ENCODE measurements around the gene IL23R.

IL23R gene

DNA sequence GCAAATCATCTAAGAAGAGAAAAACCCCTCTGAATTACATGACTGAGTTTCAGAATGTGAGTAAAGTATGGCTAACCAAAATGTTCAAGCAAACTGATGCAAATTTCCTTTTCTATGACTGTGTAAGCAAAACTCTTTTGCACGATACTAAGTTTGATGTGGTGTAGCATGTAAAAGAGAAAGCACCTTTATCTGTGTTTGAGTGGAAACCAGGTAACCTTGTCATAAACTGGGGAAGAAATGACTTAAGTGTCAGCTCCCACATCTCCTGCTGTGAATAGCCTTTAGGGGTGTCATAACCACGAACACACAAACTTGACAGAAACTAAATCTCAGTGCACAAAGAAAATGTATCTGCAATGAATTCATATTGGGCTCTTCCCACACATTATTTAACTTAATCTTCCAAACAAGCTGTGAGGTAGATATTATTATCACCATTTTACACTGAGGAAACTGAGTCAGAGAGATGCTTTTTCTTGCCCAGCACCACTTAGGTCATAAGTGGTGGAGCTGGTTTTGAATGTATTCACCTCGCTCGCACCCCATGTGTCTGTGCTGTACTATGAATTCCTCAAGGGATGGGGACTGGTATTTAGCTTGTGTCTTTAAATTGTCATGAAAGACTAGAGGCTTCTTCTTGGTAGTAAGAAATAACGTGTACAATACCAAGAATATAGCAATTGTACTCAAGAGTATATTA is 108.5 kb downstream of the IL23R start:
- H3K27me3 ChIP-seq (ENCODE audit: insufficient read depth, low read length), result no peaks in the 10 kb centered on the region
- H3K4me3 ChIP-seq (ENCODE audit: low read length), result no peak overlapping the region
- peaks cover 2% of the 10 kb centered on the region for H3K9me3 ChIP-seq (ENCODE audit: low read length)
- no peaks in the 10 kb centered on the region for H3K4me1 ChIP-seq (ENCODE audit: insufficient read depth, low read length)
- no peaks in the 10 kb centered on the region for H3K36me3 ChIP-seq (ENCODE audit: insufficient read depth, low read length)
- no peak overlapping the region for H2AFZ ChIP-seq (ENCODE audit: low read depth, low read length)

DNA sequence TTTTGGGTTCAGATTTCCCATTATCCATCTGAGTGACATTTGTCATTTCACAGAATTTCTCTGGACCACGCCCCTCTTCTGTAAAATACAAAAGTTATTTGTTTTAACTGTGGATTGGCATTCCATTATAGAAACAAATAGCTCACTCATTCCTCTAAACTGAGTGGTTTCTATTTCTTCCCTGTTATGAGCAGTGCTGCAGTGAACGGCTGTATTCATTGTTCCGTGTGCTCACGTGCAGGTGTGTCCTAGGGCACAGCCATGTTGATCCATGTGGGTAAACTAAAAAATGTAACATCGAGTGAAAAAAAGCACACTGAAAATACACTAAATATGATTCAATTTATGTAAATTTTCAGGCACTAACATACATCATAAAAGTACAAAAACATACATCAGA is 114.4 kb downstream of the IL23R start:
- H3K27me3 ChIP-seq (ENCODE audit: insufficient read depth, low read length), result no peaks in the 10 kb centered on the region
- H3K4me3 ChIP-seq (ENCODE audit: low read length), result no peak overlapping the region
- no peak overlapping the region for H2AFZ ChIP-seq (ENCODE audit: low read depth, low read length)
- no peaks in the 10 kb centered on the region for H3K4me1 ChIP-seq (ENCODE audit: insufficient read depth, low read length)
- H3K36me3 ChIP-seq (ENCODE audit: insufficient read depth, low read length), result no peaks in the 10 kb centered on the region
- H3K9me3 ChIP-seq (ENCODE audit: low read length), result no peaks in the 10 kb centered on the region

- H3K36me3 ChIP-seq (ENCODE audit: insufficient read depth, low read length), result no peaks in the 10 kb centered on the region
- no peaks in the 10 kb centered on the region for H3K9me3 ChIP-seq (ENCODE audit: low read length)
- H2AFZ ChIP-seq (ENCODE audit: low read depth, low read length), result no peak overlapping the region
- H3K4me3 ChIP-seq (ENCODE audit: low read length), result no peak overlapping the region
- no peaks in the 10 kb centered on the region for H3K27me3 ChIP-seq (ENCODE audit: insufficient read depth, low read length)
- H3K4me1 ChIP-seq (ENCODE audit: insufficient read depth, low read length), result no peaks in the 10 kb centered on the region
These were observed 115.0 kb downstream of the IL23R start for GRCh38 chr1:67281244-67281643.

- Histone ChIP-seq H3K4me1 (ENCODE audit: insufficient read depth, low read length) (no peaks in the 10 kb centered on the region), H3K4me3 (ENCODE audit: low read length) (no peak overlapping the region), H3K27me3 (ENCODE audit: insufficient read depth, low read length) (no peaks in the 10 kb centered on the region), H2AFZ (ENCODE audit: low read depth, low read length) (no peak overlapping the region), H3K36me3 (ENCODE audit: insufficient read depth, low read length) (no peaks in the 10 kb centered on the region), H3K9me3 (ENCODE audit: low read length) (no peaks in the 10 kb centered on the region)
These were observed 119.7 kb downstream of the IL23R start for GRCh38 chr1:67285780-67286488.

GRCh38 chr1:67290236-67290635 is 124.0 kb downstream of the IL23R start:
- Histone ChIP-seq H2AFZ (ENCODE audit: low read depth, low read length) (no peak overlapping the region), H3K36me3 (ENCODE audit: insufficient read depth, low read length) (no peaks in the 10 kb centered on the region), H3K9me3 (ENCODE audit: low read length) (no peaks in the 10 kb centered on the region), H3K4me3 (ENCODE audit: low read length) (no peak overlapping the region), H3K4me1 (ENCODE audit: insufficient read depth, low read length) (no peaks in the 10 kb centered on the region), H3K27me3 (ENCODE audit: insufficient read depth, low read length) (no peaks in the 10 kb centered on the region)

DNA sequence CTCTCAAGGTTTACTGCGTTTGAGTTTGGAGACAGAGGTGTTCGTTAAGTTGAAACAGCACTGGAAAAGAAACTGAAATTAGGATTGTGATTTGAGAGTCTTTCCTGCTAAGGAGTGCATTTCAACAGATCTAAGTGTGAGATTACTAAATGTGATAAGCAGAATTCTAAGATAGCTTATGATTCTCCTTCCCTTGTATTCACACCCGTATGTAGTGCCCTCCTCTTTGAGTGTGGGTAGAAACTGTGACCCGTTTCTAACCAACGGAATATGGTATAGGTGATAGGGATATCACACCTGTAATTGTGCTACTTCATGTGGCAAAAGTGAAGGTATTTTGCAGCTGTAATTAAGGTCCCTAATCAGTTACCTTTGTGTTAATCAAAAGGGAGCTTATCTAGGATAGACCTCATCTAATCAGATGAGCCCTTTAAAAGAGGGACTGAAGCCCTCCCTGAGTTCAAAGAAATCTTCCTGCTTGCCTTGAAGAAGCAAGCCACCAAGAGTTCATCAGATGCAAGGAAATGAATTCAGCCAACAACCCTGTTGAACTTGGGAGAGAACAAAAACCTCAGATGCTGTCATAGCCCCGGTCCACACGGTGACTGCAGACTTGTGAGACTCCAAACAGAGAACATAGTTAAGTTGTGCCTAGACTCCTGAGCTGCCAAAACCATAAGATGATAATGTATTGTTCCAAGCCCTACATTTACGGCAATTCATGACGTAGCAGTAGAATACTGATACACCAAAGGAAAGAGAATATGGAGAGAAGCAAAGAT is 128.8 kb downstream of the IL23R start:
- no peaks in the 10 kb centered on the region for H3K4me1 ChIP-seq (ENCODE audit: insufficient read depth, low read length)
- no peak overlapping the region for H3K4me3 ChIP-seq (ENCODE audit: low read length)
- no peaks in the 10 kb centered on the region for H3K9me3 ChIP-seq (ENCODE audit: low read length)
- H2AFZ ChIP-seq (ENCODE audit: low read depth, low read length), result no peak overlapping the region
- no peaks in the 10 kb centered on the region for H3K27me3 ChIP-seq (ENCODE audit: insufficient read depth, low read length)
- no peaks in the 10 kb centered on the region for H3K36me3 ChIP-seq (ENCODE audit: insufficient read depth, low read length)

- no peaks in the 10 kb centered on the region for H3K4me1 ChIP-seq (ENCODE audit: insufficient read depth, low read length)
- peaks cover 5% of the 10 kb centered on the region for H3K27me3 ChIP-seq (ENCODE audit: insufficient read depth, low read length)
- no peak overlapping the region for H3K4me3 ChIP-seq (ENCODE audit: low read length)
- no peaks in the 10 kb centered on the region for H3K36me3 ChIP-seq (ENCODE audit: insufficient read depth, low read length)
- no peak overlapping the region for H2AFZ ChIP-seq (ENCODE audit: low read depth, low read length)
- H3K9me3 ChIP-seq (ENCODE audit: low read length), result no peaks in the 10 kb centered on the region
These were observed 132.5 kb downstream of the IL23R start for GRCh38 chr1:67298762-67299161.

DNA sequence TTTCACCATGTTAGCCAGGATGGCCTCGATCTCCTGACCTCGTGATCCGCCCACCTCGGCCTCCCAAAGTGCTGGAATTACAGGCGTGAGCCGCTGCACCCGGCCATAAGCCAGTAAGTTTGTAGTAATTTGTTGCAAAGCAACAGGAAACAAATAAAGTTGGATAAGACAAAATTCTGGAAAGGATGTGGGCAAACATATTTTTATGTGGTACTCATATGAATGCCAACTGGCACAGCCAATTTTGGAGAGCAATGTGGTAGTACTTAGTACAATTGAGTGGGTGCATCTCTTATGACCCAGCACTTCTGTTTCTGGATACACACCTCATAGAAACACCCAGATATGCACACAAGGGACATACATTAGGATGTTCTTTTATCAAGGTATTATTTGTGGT is 133.0 kb downstream of the IL23R start:
- H3K27me3 ChIP-seq (ENCODE audit: insufficient read depth, low read length), result peaks cover 10% of the 10 kb centered on the region

DNA sequence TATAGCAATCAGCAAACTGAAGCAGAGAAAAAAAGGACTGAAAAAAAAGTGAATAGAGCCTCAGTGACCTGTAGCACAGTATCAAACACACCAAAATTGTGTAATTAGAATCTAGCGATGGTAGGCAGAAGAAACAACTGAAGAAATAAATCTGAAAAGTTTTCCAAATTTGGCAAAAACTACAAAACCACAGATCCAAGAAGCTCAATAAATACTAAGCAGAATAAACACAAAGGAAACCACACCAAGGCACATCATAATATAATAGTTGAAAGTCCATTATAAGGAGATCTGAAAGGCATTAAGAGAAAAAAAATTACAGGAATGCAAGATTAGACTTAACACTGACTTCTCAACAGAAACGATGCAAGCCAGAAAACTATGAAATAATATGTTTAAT is 134.3 kb downstream of the IL23R start:
- Histone ChIP-seq H3K27me3 (ENCODE audit: insufficient read depth, low read length) (peaks cover 16% of the 10 kb centered on the region), H2AFZ (ENCODE audit: low read depth, low read length) (no peak overlapping the region), H3K36me3 (ENCODE audit: insufficient read depth, low read length) (no peaks in the 10 kb centered on the region), H3K4me3 (ENCODE audit: low read length) (no peak overlapping the region), H3K9me3 (ENCODE audit: low read length) (no peaks in the 10 kb centered on the region), H3K4me1 (ENCODE audit: insufficient read depth, low read length) (no peaks in the 10 kb centered on the region)

More for the DNA sequence above, 133.0 kb downstream of the IL23R start:
- no peaks in the 10 kb centered on the region for H3K4me1 ChIP-seq (ENCODE audit: insufficient read depth, low read length)
- no peaks in the 10 kb centered on the region for H3K9me3 ChIP-seq (ENCODE audit: low read length)
- no peaks in the 10 kb centered on the region for H3K36me3 ChIP-seq (ENCODE audit: insufficient read depth, low read length)
- no peak overlapping the region for H3K4me3 ChIP-seq (ENCODE audit: low read length)
- H2AFZ ChIP-seq (ENCODE audit: low read depth, low read length), result no peak overlapping the region

GRCh38 chr1:67304023-67304422 is 137.8 kb downstream of the IL23R start:
- Histone ChIP-seq H3K36me3 (ENCODE audit: insufficient read depth, low read length) (no peaks in the 10 kb centered on the region), H3K4me1 (ENCODE audit: insufficient read depth, low read length) (peaks cover 5% of the 10 kb centered on the region), H3K4me3 (ENCODE audit: low read length) (no peak overlapping the region), H3K9me3 (ENCODE audit: low read length) (no peaks in the 10 kb centered on the region), H3K27me3 (ENCODE audit: insufficient read depth, low read length) (peaks cover 36% of the 10 kb centered on the region), H2AFZ (ENCODE audit: low read depth, low read length) (no peak overlapping the region)

DNA sequence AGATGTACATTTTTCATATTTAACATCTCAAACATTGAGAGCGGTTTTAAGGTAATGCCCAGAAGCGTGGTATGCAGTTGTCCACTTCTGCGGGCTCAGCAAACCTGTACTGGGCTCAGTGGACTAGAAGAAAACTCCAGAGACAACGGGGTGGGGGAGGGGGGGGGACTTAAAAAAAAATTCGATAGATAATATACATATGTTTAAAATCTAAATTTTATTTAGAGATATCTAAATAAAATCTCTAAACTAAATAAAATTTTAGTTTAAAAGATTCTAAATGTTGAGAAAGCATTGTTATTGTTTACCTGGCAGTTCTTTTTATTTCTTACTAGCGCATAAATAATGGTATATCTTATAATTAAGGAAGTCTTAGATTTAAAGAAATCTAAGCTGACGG is 140.3 kb downstream of the IL23R start:
- peaks cover 40% of the 10 kb centered on the region for H3K27me3 ChIP-seq (ENCODE audit: insufficient read depth, low read length)
- H2AFZ ChIP-seq (ENCODE audit: low read depth, low read length), result no peak overlapping the region
- H3K4me1 ChIP-seq (ENCODE audit: insufficient read depth, low read length), result peaks cover 5% of the 10 kb centered on the region
- H3K4me3 ChIP-seq (ENCODE audit: low read length), result no peak overlapping the region
- no peaks in the 10 kb centered on the region for H3K9me3 ChIP-seq (ENCODE audit: low read length)
- no peaks in the 10 kb centered on the region for H3K36me3 ChIP-seq (ENCODE audit: insufficient read depth, low read length)

GRCh38 chr1:67307251-67308060 is 141.2 kb downstream of the IL23R start, which contains the start of gene IL12RB2:
Gene IL12RB2, plus strand, starts transcription at chr1:67307873. Its CDS starts 12,496 bp downstream, at chr1:67320369.
- Histone ChIP-seq H3K4me1 (ENCODE audit: insufficient read depth, low read length) (peaks cover 5% of the 10 kb centered on the region), H3K4me3 (ENCODE audit: low read length) (peak within 1 kb of the TSS; percentile 39), H3K36me3 (ENCODE audit: insufficient read depth, low read length) (no peaks in the 10 kb centered on the region), H3K9me3 (ENCODE audit: low read length) (no peaks in the 10 kb centered on the region), H2AFZ (ENCODE audit: low read depth, low read length) (peak within 1 kb of the TSS; percentile 10), H3K27me3 (ENCODE audit: insufficient read depth, low read length) (peaks cover 40% of the 10 kb centered on the region)
